H9 (cell line): ENCODE measurements around the gene OR52H1. TPM values are rescaled to one million over a fixed set of nuclear protein-coding genes. Genes with fewer than 3 reads are reported as not detected.

ENCODE experiments used
- DNase-seq: peaks from one replicate; pipeline ENCODE4 v3.0.0-alpha.2; 2017
- H2AFZ ChIP-seq: one replicate; pipeline ENCODE4 v1.6.1; 2013; ENCODE audit warnings: mild to moderate bottlenecking, low read length, control low read depth, moderate library complexity
- H2AK5ac ChIP-seq: 2 replicates; pipeline ENCODE4 v1.6.1; 2013; ENCODE audit warnings: low read length, control low read depth, mixed read lengths; ENCODE audit not compliant: insufficient read length
- H2BK120ac ChIP-seq: one replicate; pipeline ENCODE4 v1.6.1; 2013; ENCODE audit warnings: low read depth, mild to moderate bottlenecking, low read length, control low read depth, inconsistent platforms; ENCODE audit not compliant: poor library complexity, severe bottlenecking
- H2BK12ac ChIP-seq: 2 replicates; pipeline ENCODE4 v1.6.1; 2013; ENCODE audit warnings: low read length, control low read depth, mixed read lengths, low read depth; ENCODE audit not compliant: insufficient read length
- H2BK15ac ChIP-seq: 2 replicates; pipeline ENCODE4 v1.6.1; 2013; ENCODE audit warnings: low read depth, low read length, control low read depth
- H2BK20ac ChIP-seq: one replicate; pipeline ENCODE4 v1.6.1; 2013; ENCODE audit warnings: low read depth, mild to moderate bottlenecking, low read length, control low read depth, inconsistent platforms; ENCODE audit not compliant: poor library complexity, severe bottlenecking
- H2BK5ac ChIP-seq: 2 replicates; pipeline ENCODE4 v1.6.1; 2013; ENCODE audit warnings: low read length, control low read depth, mixed read lengths; ENCODE audit not compliant: insufficient read length
- H3K14ac ChIP-seq: 2 replicates; pipeline ENCODE4 v1.6.1; 2013; ENCODE audit warnings: low read length, control low read depth; ENCODE audit not compliant: insufficient read depth
- H3K18ac ChIP-seq: 2 replicates; pipeline ENCODE4 v1.6.1; 2013; ENCODE audit warnings: low read depth, mild to moderate bottlenecking, mixed read lengths, low read length, control low read depth; ENCODE audit not compliant: insufficient read length
- H3K23ac ChIP-seq: 2 replicates; pipeline ENCODE4 v1.6.1; 2013; ENCODE audit warnings: low read length, control low read depth, mixed read lengths, low read depth; ENCODE audit not compliant: insufficient read length
- H3K23me2 ChIP-seq: 2 replicates; pipeline ENCODE4 v1.6.1; 2013; ENCODE audit warnings: low read depth, mild to moderate bottlenecking, mixed read lengths, low read length, control low read depth; ENCODE audit not compliant: insufficient read length, poor library complexity, severe bottlenecking
- H3K27ac ChIP-seq: 2 replicates; pipeline ENCODE4 v1.5.1; 2013; ENCODE audit warnings: low read length, control low read depth, mixed read lengths, low read depth; ENCODE audit not compliant: insufficient read length
- H3K27me3 ChIP-seq: 2 replicates; pipeline ENCODE4 v1.6.1; 2013; ENCODE audit warnings: low read length, control low read depth, inconsistent platforms; ENCODE audit not compliant: insufficient read depth
- H3K4ac ChIP-seq: 2 replicates; pipeline ENCODE4 v1.6.1; 2013; ENCODE audit warnings: low read depth, mild to moderate bottlenecking, control low read depth, inconsistent platforms, low read length, moderate library complexity
- H3K4me1 ChIP-seq: 2 replicates; pipeline ENCODE4 v1.6.1; 2013; ENCODE audit warnings: low read length, control low read depth, inconsistent platforms; ENCODE audit not compliant: insufficient read depth
- H3K4me2 ChIP-seq: 2 replicates; pipeline ENCODE4 v1.6.1; 2013; ENCODE audit warnings: low read length, control low read depth, mixed read lengths; ENCODE audit not compliant: insufficient read length, insufficient read depth
- H3K56ac ChIP-seq: 2 replicates; pipeline ENCODE4 v1.6.1; 2013; ENCODE audit warnings: low read depth, mild to moderate bottlenecking, mixed read lengths, low read length, control low read depth; ENCODE audit not compliant: insufficient read length
- H3K79me1 ChIP-seq: 2 replicates; pipeline ENCODE4 v1.6.1; 2013; ENCODE audit warnings: low read depth, mild to moderate bottlenecking, moderate library complexity, low read length, control low read depth, inconsistent platforms; ENCODE audit not compliant: insufficient read depth, poor library complexity, severe bottlenecking
- H3K79me2 ChIP-seq: 2 replicates; pipeline ENCODE4 v1.6.1; 2013; ENCODE audit warnings: low read length, control low read depth, inconsistent platforms; ENCODE audit not compliant: insufficient read depth
- H3K9ac ChIP-seq: 2 replicates; pipeline ENCODE4 v1.6.1; 2013; ENCODE audit warnings: low read length, control low read depth, mixed read lengths; ENCODE audit not compliant: insufficient read length; ENCODE audit errors: extremely low read depth
- H3K9me3 ChIP-seq: one replicate; pipeline ENCODE4 v1.6.1; 2013; ENCODE audit warnings: low read depth, low read length, inconsistent platforms; ENCODE audit not compliant: control insufficient read depth
- H3T11ph ChIP-seq: one replicate; pipeline ENCODE4 v1.6.1; 2013; ENCODE audit warnings: mild to moderate bottlenecking, low read length, control low read depth, inconsistent platforms
- H4K20me1 ChIP-seq: one replicate; pipeline ENCODE4 v1.6.1; 2013; ENCODE audit not compliant: control insufficient read depth, insufficient read length, insufficient read depth
- H4K5ac ChIP-seq: 2 replicates; pipeline ENCODE4 v1.6.1; 2013; ENCODE audit warnings: low read depth, mild to moderate bottlenecking, mixed read lengths, low read length, control low read depth; ENCODE audit not compliant: insufficient read length
- H4K8ac ChIP-seq: replicated peaks from 2 replicates; pipeline ENCODE4 v1.6.1; 2013; ENCODE audit warnings: low read length, control low read depth, mixed read lengths, low read depth; ENCODE audit not compliant: insufficient read length
- H4K91ac ChIP-seq: 2 replicates; pipeline ENCODE4 v1.6.1; 2013; ENCODE audit warnings: low read depth, mild to moderate bottlenecking, moderate library complexity, mixed read lengths, low read length, control low read depth; ENCODE audit not compliant: insufficient read length
- H3K27ac Mint-ChIP-seq, 3 experiments: 2 replicates in 2 of 3; 3 replicates in 1 of 3; pipeline ENCODE4 v1.8.0; 2020 to 2021; ENCODE audit warnings: mixed read lengths in 3 of 3, mild to moderate bottlenecking in 1 of 3, moderate library complexity in 1 of 3
- H3K27me3 Mint-ChIP-seq: 2 replicates; pipeline ENCODE4 v1.8.0; 2021; ENCODE audit warnings: low read depth, mild to moderate bottlenecking, moderate library complexity, mixed read lengths
- H3K36me3 Mint-ChIP-seq, 3 experiments: 2 replicates in 2 of 3; 3 replicates in 1 of 3; pipeline ENCODE4 v1.8.0; 2020 to 2021; ENCODE audit warnings: low read depth in 3 of 3, mixed read lengths in 3 of 3; ENCODE audit not compliant: insufficient read depth in 1 of 3
- H3K4me1 Mint-ChIP-seq, 2 experiments: 2 replicates each; pipeline ENCODE4 v1.8.0; 2020; ENCODE audit warnings: mixed read lengths in 2 of 2
- H3K4me3 Mint-ChIP-seq, 2 experiments: 2 replicates in 1 of 2; 3 replicates in 1 of 2; pipeline ENCODE4 v1.8.0; 2020 to 2021; ENCODE audit warnings: mild to moderate bottlenecking in 2 of 2, mixed read lengths in 2 of 2, moderate library complexity in 1 of 2
- H3K9me3 Mint-ChIP-seq, 2 experiments: 2 replicates in 1 of 2; 3 replicates in 1 of 2; pipeline ENCODE4 v1.8.0; 2020; ENCODE audit warnings: mild to moderate bottlenecking in 2 of 2, mixed read lengths in 2 of 2, moderate library complexity in 1 of 2
- CTCF ChIP-seq: fragments of 200-600 bp; sonication (generic); conservative IDR thresholded peaks from 3 replicates; pipeline ENCODE4 v1.8.0; 2021; ENCODE audit warnings: antibody characterized with exemption, mild to moderate bottlenecking
- WGBS: extraction: QIAGEN DNeasy Blood & Tissue Kit; methylation state at CpG from one replicate; pipeline ENCODE4 v1.1.7; 2013; ENCODE audit warnings: missing lambda C conversion rate, low lambda C conversion rate, mixed read lengths; ENCODE audit not compliant: insufficient read length; ENCODE audit errors: extremely low coverage; 5-methylcytosine and 5-hydroxymethylcytosine counted together
- total RNA-seq: library from RNA; stranded (reverse); gene quantifications from 2 replicates; pipeline ENCODE4 v1.2.1, GENCODE V29; 2021

Gene OR52H1
- total RNA-seq, 1 experiment from 2014 or later = not detected

GRCh38 chr11:5522308-5522707 lies 26.0 kb downstream of the OR52H1 start:
- no peak overlapping the region for H2BK5ac ChIP-seq
- no peak overlapping the region for H4K91ac ChIP-seq
- no peaks in the 10 kb centered on the region for H3K79me2 ChIP-seq
- H3K9me3 ChIP-seq = no peaks in the 10 kb centered on the region
- no peak overlapping the region for H2BK15ac ChIP-seq
- H4K8ac ChIP-seq = no peak overlapping the region
- no CpG with 5 or more reads among the region's 2 CpGs for WGBS
- H2BK20ac ChIP-seq = no peak overlapping the region
- H3K4me1 Mint-ChIP-seq = peaks cover 12 to 14% of the 10 kb centered on the region in 2 experiments
- H3K27ac ChIP-seq = no peak overlapping the region
- no peaks in the 10 kb centered on the region; the same call in 1 of the 2 replicates for H3K4me1 ChIP-seq
- no peaks in the 10 kb centered on the region; a peak in 1 of 7 replicates for H3K36me3 Mint-ChIP-seq
- no peak overlapping the region for H3K23ac ChIP-seq
- H2AK5ac ChIP-seq = no peak overlapping the region
- H3T11ph ChIP-seq = no peak overlapping the region
- no peak for TF ChIP-seq CTCF
- no peaks in the 10 kb centered on the region for H3K27me3 ChIP-seq
- H2BK120ac ChIP-seq = no peak overlapping the region
- H3K79me1 ChIP-seq = no peaks in the 10 kb centered on the region
- H3K23me2 ChIP-seq = no peaks in the 10 kb centered on the region
- H3K9me3 Mint-ChIP-seq = no peaks in the 10 kb centered on the region
- no peak overlapping the region for H3K14ac ChIP-seq
- H4K5ac ChIP-seq = no peak overlapping the region
- H3K4ac ChIP-seq = no peak overlapping the region
- no peak overlapping the region for H2AFZ ChIP-seq
- no peak overlapping the region for H2BK12ac ChIP-seq
- no peak overlapping the region for H3K27ac Mint-ChIP-seq
- H3K9ac ChIP-seq = no peak overlapping the region
- no peak for DNase-seq
- no peak overlapping the region for H3K4me3 Mint-ChIP-seq
- H3K56ac ChIP-seq = no peak overlapping the region
- no peak overlapping the region for H3K18ac ChIP-seq
- no peaks in the 10 kb centered on the region for H4K20me1 ChIP-seq
- no peak overlapping the region for H3K4me2 ChIP-seq
- peaks cover 27% of the 10 kb centered on the region for H3K27me3 Mint-ChIP-seq
